GM12878 (cell line): Measurements from ENCODE around the gene S100A8. TPM values are rescaled to one million over a fixed set of nuclear protein-coding genes. Genes with fewer than 3 reads are reported as not detected.

Experiments
- ATAC-seq: fragments of 200-7000 bp; cut with Tn5 transposase; 3 replicates; pipeline ENCODE4 v1.9.1; 2020; ENCODE audit warnings: mild to moderate bottlenecking, moderate library complexity
- BruUV-seq: library from RNA; stranded (reverse); fragments of 400-500 nt; replicated peaks from 2 replicates; lab custom pipeline; 2021; lab: Mats Ljungman, UMichigan
- CTCF ChIA-PET: fragments of 300-600 bp; sonication (Branson Sonifier 250); formaldehyde crosslinking; extraction: SDS; loops from one replicate; lab custom pipeline; 2021; ENCODE audit warnings: inconsistent platforms; lab: Yijun Ruan, JAX
- POLR2A ChIA-PET: fragments of 350-600 bp; formaldehyde crosslinking; extraction: SDS; loops from one replicate; lab custom pipeline; 2021; ENCODE audit warnings: inconsistent platforms; lab: Charles Lee
- RAD21 ChIA-PET: fragments of 300-600 bp; sonication (Branson Sonifier 250); formaldehyde crosslinking; loops from one replicate; lab custom pipeline; 2023; ENCODE audit warnings: antibody characterized with exemption; ENCODE audit not compliant: unreplicated experiment; lab: Charles Lee
- SMC1A ChIA-PET: fragments of 300-600 bp; sonication (Branson Sonifier 250); formaldehyde crosslinking; loops from one replicate; lab custom pipeline; 2023; ENCODE audit not compliant: unreplicated experiment, uncharacterized antibody; lab: Charles Lee
- DNase-seq: peaks from one replicate; pipeline ENCODE4 v3.0.0-alpha.2; 2011; ENCODE audit warnings: low read depth, low spot score
- FAIRE-seq: peaks from 3 replicates; lab custom pipeline; 2011; peaks lifted over from hg19 to GRCh38; lab: Jason Lieb, UNC
- H2AFZ ChIP-seq: 2 replicates; pipeline ENCODE4 v1.6.0; 2011; ENCODE audit warnings: low read depth, low read length, control low read depth; ENCODE audit not compliant: control insufficient read depth
- H3K27ac ChIP-seq: 2 replicates; pipeline ENCODE4 v1.5.1; 2011; ENCODE audit warnings: control low read depth; ENCODE audit not compliant: control insufficient read depth, insufficient read depth
- H3K27me3 ChIP-seq, 2 experiments: replicated peaks in 1 of 2; 2 replicates each; pipeline versions ENCODE4 v1.6.0 to v1.6.1; 2011; ENCODE audit warnings: low read length in 1 of 2; ENCODE audit not compliant: control insufficient read depth in 2 of 2, insufficient read depth in 2 of 2
- H3K36me3 ChIP-seq, 2 experiments: 2 replicates each; pipeline ENCODE4 v1.5.1; 2011; ENCODE audit warnings: low read length in 1 of 2; ENCODE audit not compliant: control insufficient read depth in 2 of 2, insufficient read depth in 2 of 2
- H3K4me1 ChIP-seq: 2 replicates; pipeline ENCODE4 v1.6.1; 2011; ENCODE audit warnings: mild to moderate bottlenecking, low read length, moderate library complexity, mixed read lengths; ENCODE audit not compliant: control insufficient read depth, insufficient read depth
- H3K4me2 ChIP-seq: 2 replicates; pipeline ENCODE4 v1.6.0; 2011; ENCODE audit warnings: control low read depth; ENCODE audit not compliant: control insufficient read depth, insufficient read depth
- H3K4me3 ChIP-seq: fragments of 200-600 bp; sonication (generic); 2 replicates; pipeline ENCODE4 v1.5.1; 2016
- H3K79me2 ChIP-seq: 2 replicates; pipeline ENCODE4 v1.6.0; 2011; ENCODE audit warnings: low read length; ENCODE audit not compliant: control insufficient read depth, insufficient read depth
- H3K9ac ChIP-seq: 2 replicates; pipeline ENCODE4 v1.8.0; 2011; ENCODE audit warnings: low read length, control low read depth, mixed read lengths; ENCODE audit not compliant: control insufficient read depth, insufficient read depth
- H3K9me3 ChIP-seq: replicated peaks from 3 replicates; pipeline ENCODE4 v1.5.1; 2011; ENCODE audit warnings: mild to moderate bottlenecking, low read length; ENCODE audit not compliant: control insufficient read depth, insufficient read depth
- H4K20me1 ChIP-seq: 2 replicates; pipeline ENCODE4 v1.6.0; 2011; ENCODE audit not compliant: control insufficient read depth, insufficient read depth
- ATF7 ChIP-seq: fragments of 450-650 bp; IDR thresholded peaks from 2 replicates; pipeline ENCODE4 v1.6.1; 2016; ENCODE audit warnings: low read depth, mild to moderate bottlenecking
- CHD1 ChIP-seq: IDR thresholded peaks from 2 replicates; pipeline ENCODE4 v1.6.1; 2012; ENCODE audit warnings: low read depth, low read length, improper control_type of control experiment
- CHD4 ChIP-seq: fragments of 200-600 bp; sonication (generic); IDR thresholded peaks from 2 replicates; pipeline ENCODE4 v1.6.1; 2016; ENCODE audit warnings: mild to moderate bottlenecking
- CREM ChIP-seq: IDR thresholded peaks from 2 replicates; pipeline ENCODE4 v1.6.1; 2014; ENCODE audit warnings: antibody characterized with exemption, low read depth
- EGR1 ChIP-seq, 2 experiments: IDR thresholded peaks; 1 replicate in 1 of 2; 2 replicates in 1 of 2; pipeline ENCODE4 v1.6.1; 2011 to 2012; ENCODE audit warnings: low read depth in 2 of 2, low read length in 2 of 2, borderline replicate concordance in 1 of 2, mild to moderate bottlenecking in 1 of 2, moderate library complexity in 1 of 2
- EP300 ChIP-seq, 2 experiments: fragments of 150-350 bp in 1 of 2; IDR thresholded peaks; 2 replicates each; pipeline ENCODE4 v1.6.1; 2011 to 2012; ENCODE audit warnings: low read depth in 2 of 2, low read length in 2 of 2, borderline replicate concordance in 1 of 2, improper control_type of control experiment in 1 of 2, inconsistent platforms in 1 of 2; ENCODE audit not compliant: control insufficient read depth in 1 of 2
- ETV6 ChIP-seq, 2 experiments: fragments of 450-650 bp in 1 of 2; IDR thresholded peaks in 1 of 2; conservative IDR thresholded peaks in 1 of 2; 2 replicates each; pipeline ENCODE4 v1.6.1; 2014; ENCODE audit warnings: antibody characterized with exemption in 1 of 2, borderline replicate concordance in 1 of 2, low read depth in 1 of 2, mild to moderate bottlenecking in 1 of 2, moderate library complexity in 1 of 2
- EZH2 ChIP-seq: IDR thresholded peaks from 2 replicates; pipeline ENCODE4 v1.6.1; 2012; ENCODE audit warnings: low read depth, mild to moderate bottlenecking, control low read depth, inconsistent platforms, low read length, borderline replicate concordance; ENCODE audit not compliant: control insufficient read depth
- KDM1A ChIP-seq: fragments of 200-600 bp; sonication (generic); IDR thresholded peaks from 2 replicates; pipeline ENCODE4 v1.6.1; 2016; ENCODE audit warnings: borderline replicate concordance
- LARP7 ChIP-seq: fragments of 450-650 bp; IDR thresholded peaks from 2 replicates; pipeline ENCODE4 v1.6.1; 2017; ENCODE audit warnings: mild to moderate bottlenecking
- NBN ChIP-seq: fragments of 450-650 bp; IDR thresholded peaks from 2 replicates; pipeline ENCODE4 v1.6.1; 2016
- NR2C2 ChIP-seq: IDR thresholded peaks from 2 replicates; pipeline ENCODE4 v1.6.1; 2011; ENCODE audit warnings: borderline replicate concordance, low read depth; ENCODE audit not compliant: control insufficient read depth, insufficient read length
- NRF1 ChIP-seq: conservative IDR thresholded peaks from 2 replicates; pipeline ENCODE4 v1.6.1; 2011; ENCODE audit warnings: mild to moderate bottlenecking, low read depth, low read length, improper control_type of control experiment
- PAX8 ChIP-seq: fragments of 450-650 bp; IDR thresholded peaks from 2 replicates; pipeline ENCODE4 v1.6.1; 2017; ENCODE audit warnings: mild to moderate bottlenecking, moderate library complexity
- PKNOX1 ChIP-seq: fragments of 450-650 bp; IDR thresholded peaks from 2 replicates; pipeline ENCODE4 v1.6.1; 2016; ENCODE audit warnings: mild to moderate bottlenecking
- SMAD1 ChIP-seq: fragments of 450-650 bp; IDR thresholded peaks from 2 replicates; pipeline ENCODE4 v1.6.1; 2018; ENCODE audit warnings: mild to moderate bottlenecking, low read depth; ENCODE audit not compliant: partially characterized antibody
- ZBTB11 ChIP-seq: fragments of 450-650 bp; formaldehyde crosslinking; IDR thresholded peaks from 2 replicates; pipeline ENCODE4 v1.5.0; 2022; ENCODE audit warnings: mild to moderate bottlenecking, missing genetic modification characterization
- ZNF274 ChIP-seq: IDR thresholded peaks from one replicate; pipeline ENCODE4 v1.8.0; 2011; ENCODE audit not compliant: insufficient read length, insufficient read depth
- ZNF384 ChIP-seq: IDR thresholded peaks from 2 replicates; pipeline ENCODE4 v1.6.1; 2012; ENCODE audit warnings: low read depth, mild to moderate bottlenecking, low read length, improper control_type of control experiment, borderline replicate concordance
- WGBS: methylation state at CpG from one replicate; pipeline ENCODE4 v1.1.6; 2016; ENCODE audit warnings: low lambda C conversion rate; ENCODE audit not compliant: insufficient replicate concordance, insufficient coverage; ENCODE audit errors: missing lambda C conversion rate; 5-methylcytosine and 5-hydroxymethylcytosine counted together
- in situ Hi-C: fragments of 300-500 bp; cut with MboI; formaldehyde crosslinking; loops from 9 replicates; pipeline ENCODE4 v1.14.3; 2018; ENCODE audit warnings: mixed read lengths
- intact Hi-C: fragments of 100-400 bp; cut with micrococcal nuclease; formaldehyde crosslinking; loops from one replicate; pipeline ENCODE4 v1.14.2; 2022; ENCODE audit not compliant: unreplicated experiment
- polyA plus RNA-seq, 11 experiments: library from polyadenylated mRNA; depleted of rRNA in 4 of 11; unstranded in 6 of 11; stranded (reverse) in 5 of 11; fragments of >200 nt; fragmentation: Nextera tagmentation in 4 of 11; fragmentation: Illumina TruSeq in 1 of 11; extraction: Ambion mirVana in 4 of 11; extraction: Trizol in 1 of 11; gene quantifications; 1 replicate in 1 of 11; 2 replicates in 10 of 11; pipeline versions ENCODE4 v1.2.1 to v1.2.3, GENCODE V29; 2011 to 2016; ENCODE audit warnings: inconsistent platforms in 2 of 11, missing spikeins in 2 of 11, low read depth in 1 of 11
- total RNA-seq, 4 experiments: library from RNA; depleted of rRNA in 3 of 4; stranded (reverse); fragments of >200 nt in 3 of 4; fragmentation: Illumina TruSeq in 1 of 4; extraction: Trizol in 1 of 4; gene quantifications; 2 replicates each; pipeline versions ENCODE4 v1.2.1 to v1.2.3, GENCODE V29; 2013 to 2021

Gene S100A8
- total and polyA plus RNA-seq, 10 of the 15 experiments (the other 5 are each of a cell fraction or from before 2014, with no cell fraction given): 0.28 TPM; not detected in 9

- no peak for TF ChIP-seq CHD4
- TF ChIP-seq LARP7: no peak
- TF ChIP-seq NRF1: no peak
- TF ChIP-seq ETV6 (conservative IDR thresholded peaks at IDR 0.05 in 1 of 2, IDR thresholded peaks at IDR 0.05 in 1 of 2; ENCODE audit: borderline replicate concordance in 1 of 2, low read depth in 1 of 2): no peak
- TF ChIP-seq ZNF274: no peak
- no peak for TF ChIP-seq EP300 (IDR thresholded peaks at IDR 0.05; ENCODE audit: borderline replicate concordance in 1 of 2, control insufficient read depth in 1 of 2, low read depth in 2 of 2, low read length in 2 of 2)
- TF ChIP-seq ZBTB11: no peak
- no peak for TF ChIP-seq NR2C2
Observed at GRCh38 chr1:153426809-153427208, 35.9 kb upstream of the S100A8 start (continued).

- ChIA-PET SMC1A (no interaction called here), CTCF (interaction anchor here (0.7 to 1.5 kb wide), 4 partner anchors 16 to 73 kb away, joined by 3 to 8 read pairs (median 4); partner anchors contain the start of gene S100A9), POLR2A (interaction anchor here (0.6 kb wide), 1 partner anchor 86 kb away, joined by 5 read pairs; no protein-coding TSS in a partner anchor), RAD21 (no interaction called here)
- Histone ChIP-seq H3K27ac (no peak overlapping the region), H3K9me3 (no peaks in the 10 kb centered on the region), H3K79me2 (no peaks in the 10 kb centered on the region), H3K27me3 (no peaks in the 10 kb centered on the region), H3K4me2 (no peak overlapping the region), H3K36me3 (no peaks in the 10 kb centered on the region), H2AFZ (no peak overlapping the region), H3K4me3 (no peak overlapping the region), H3K4me1 (no peaks in the 10 kb centered on the region), H3K9ac (no peak overlapping the region), H4K20me1 (no peaks in the 10 kb centered on the region)
- in situ Hi-C loops (no loop called here), intact Hi-C loops (no loop called here)
- WGBS: 9% methylated on average over 6 of the region's 6 CpGs
- no peak for DNase-seq
- BruUV-seq: no TSS peak
- peak; percentile 84 for FAIRE-seq
- ATAC-seq: peak; percentile 50; the same call in 2 of the 3 replicates
- TF ChIP-seq NBN: peak; percentile 82
- no peak for TF ChIP-seq PAX8
- peak; percentile 94 for TF ChIP-seq ATF7
- no peak for TF ChIP-seq SMAD1
- peak; percentile 69 for TF ChIP-seq ZNF384
- no peak for TF ChIP-seq CHD1
- no peak for TF ChIP-seq KDM1A
- TF ChIP-seq CREM: peak; percentile 97
- TF ChIP-seq EGR1 (IDR thresholded peaks at IDR 0.05; ENCODE audit: borderline replicate concordance in 1 of 2, low read depth in 2 of 2, low read length in 2 of 2): no peak
- TF ChIP-seq EZH2: no peak
- TF ChIP-seq PKNOX1: peak; percentile 31; the same call in 1 of the 2 replicates
Observed at GRCh38 chr1:153422450-153423068, 31.7 kb upstream of the S100A8 start.
